GM11168 (cell line): ENCODE results near the gene LHX2.

Experiments
- in situ Hi-C: fragments of 300-500 bp; cut with MboI; formaldehyde crosslinking; loops from one replicate; pipeline ENCODE4 v1.12.0; 2022; ENCODE audit warnings: low sequenced_read_pairs; ENCODE audit not compliant: unreplicated experiment

The LHX2 gene

GRCh38 chr9:124010665-124011321 lies 775 bp upstream of the LHX2 start:
- in situ Hi-C loops: loop anchor here (25.0 kb wide), 1 partner anchor 473 kb away; no protein-coding TSS in a partner anchor

- in situ Hi-C loops: loop anchor here (25.0 kb wide), 1 partner anchor 475 kb away; no protein-coding TSS in a partner anchor
Measured at GRCh38 chr9:124012368-124013301, 1.1 kb downstream of the LHX2 start.

- in situ Hi-C loops: loop anchor here (25.0 kb wide), 1 partner anchor 476 kb away; no protein-coding TSS in a partner anchor
Measured at GRCh38 chr9:124013309-124014210, 2.0 kb downstream of the LHX2 start.

GRCh38 chr9:124014211-124014955 lies 2.8 kb downstream of the LHX2 start:
- in situ Hi-C loops: loop anchor here (25.0 kb wide), 1 partner anchor 477 kb away; no protein-coding TSS in a partner anchor

- in situ Hi-C loops: loop anchor here (25.0 kb wide), 1 partner anchor 478 kb away; no protein-coding TSS in a partner anchor
Measured at GRCh38 chr9:124014956-124015660, 3.5 kb downstream of the LHX2 start.

- in situ Hi-C loops: loop anchor here (25.0 kb wide), 1 partner anchor 478 kb away; no protein-coding TSS in a partner anchor
Measured at GRCh38 chr9:124015661-124016131, 4.1 kb downstream of the LHX2 start.

- in situ Hi-C loops: loop anchor here (25.0 kb wide), 1 partner anchor 479 kb away; no protein-coding TSS in a partner anchor
Measured at GRCh38 chr9:124016175-124017050, 4.8 kb downstream of the LHX2 start.

GRCh38 chr9:124017051-124017928 lies 5.7 kb downstream of the LHX2 start:
- in situ Hi-C loops: loop anchor here (25.0 kb wide), 1 partner anchor 480 kb away; no protein-coding TSS in a partner anchor

- in situ Hi-C loops: loop anchor here (25.0 kb wide), 1 partner anchor 481 kb away; no protein-coding TSS in a partner anchor
Measured at GRCh38 chr9:124017929-124018729, 6.6 kb downstream of the LHX2 start.

- in situ Hi-C loops: loop anchor here (25.0 kb wide), 1 partner anchor 482 kb away; no protein-coding TSS in a partner anchor
Measured at GRCh38 chr9:124018730-124019697, 7.4 kb downstream of the LHX2 start.

GRCh38 chr9:124019771-124020519 lies 8.4 kb downstream of the LHX2 start:
- in situ Hi-C loops: loop anchor here (25.0 kb wide), 1 partner anchor 483 kb away; no protein-coding TSS in a partner anchor

GRCh38 chr9:124020520-124021384 lies 9.2 kb downstream of the LHX2 start:
- in situ Hi-C loops: loop anchor here (25.0 kb wide), 1 partner anchor 483 kb away; no protein-coding TSS in a partner anchor

GRCh38 chr9:124021385-124021769 lies 9.8 kb downstream of the LHX2 start:
- in situ Hi-C loops: loop anchor here (25.0 kb wide), 1 partner anchor 484 kb away; no protein-coding TSS in a partner anchor
